ENCODE data around the gene ARHGAP12. TPM values are rescaled to one million over a fixed set of nuclear protein-coding genes. Genes with fewer than 3 reads are reported as not detected.
A peak's percentile ranks its signal among the peaks of the same experiment; 100 is the strongest.
"Not testable (repeated sequence)": the region's sequence is repeated elsewhere in the genome, so short reads cannot be mapped to it uniquely, and the experiment has no call there.

ARHGAP12 gene
- total and polyA plus RNA-seq, 3 experiments from 2014 or later = 5.1 to 9.7 (median 5.3) TPM

DNA sequence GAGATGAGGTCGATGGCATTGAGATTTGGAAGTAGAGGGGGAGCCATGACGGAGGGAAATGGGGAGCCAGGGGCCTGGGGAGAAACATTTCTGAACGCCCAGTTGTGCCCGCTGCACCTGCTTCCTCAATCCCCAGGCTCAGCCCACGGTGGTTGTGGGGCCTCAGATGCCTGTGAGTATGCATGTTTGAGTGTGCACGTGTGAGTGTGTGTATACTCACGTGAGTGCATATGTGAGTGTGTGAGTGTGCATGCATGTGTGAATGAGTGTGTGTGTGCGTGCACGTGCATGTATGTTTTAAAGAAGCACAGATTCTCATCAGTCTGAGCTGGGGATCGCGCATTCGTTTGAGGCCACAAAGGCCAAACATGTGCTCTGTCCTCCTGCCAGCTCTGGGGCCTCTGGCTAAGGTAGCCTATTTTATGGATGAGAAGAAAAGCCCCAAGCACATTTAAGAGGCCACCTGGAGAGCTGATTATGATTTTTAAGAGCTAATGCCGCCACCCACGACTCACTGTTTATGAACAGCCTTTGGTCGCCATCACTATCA, 154.8 kb downstream of the ARHGAP12 start:
- H3K9me3 Mint-ChIP-seq = no peaks in the 10 kb centered on the region
- H3K4me3 Mint-ChIP-seq = no peak overlapping the region
- CTCF ChIA-PET = interaction anchor here (1.7 kb wide), 1 partner anchor 1022 kb away, joined by 6 read pairs; no protein-coding TSS in a partner anchor
- no peaks in the 10 kb centered on the region for H3K36me3 Mint-ChIP-seq
- no peaks in the 10 kb centered on the region for H3K27me3 Mint-ChIP-seq
- no peak for DNase-seq
- Histone ChIP-seq H3K4me1 (ENCODE audit: insufficient read depth, low read length) (no peaks in the 10 kb centered on the region), H3K4me3 (ENCODE audit: low read length) (no peak overlapping the region), H3K27ac (ENCODE audit: low read depth, low read length) (no peak overlapping the region), H3K36me3 (ENCODE audit: insufficient read depth, low read length) (no peaks in the 10 kb centered on the region), H3K9me3 (ENCODE audit: low read length) (no peaks in the 10 kb centered on the region), H3K27me3 (ENCODE audit: insufficient read depth, low read length, poor library complexity, severe bottlenecking) (no peaks in the 10 kb centered on the region)
- H3K4me1 Mint-ChIP-seq = no peaks in the 10 kb centered on the region
- POLR2A ChIA-PET = no interaction called here
- no peak overlapping the region for H3K27ac Mint-ChIP-seq

DNA sequence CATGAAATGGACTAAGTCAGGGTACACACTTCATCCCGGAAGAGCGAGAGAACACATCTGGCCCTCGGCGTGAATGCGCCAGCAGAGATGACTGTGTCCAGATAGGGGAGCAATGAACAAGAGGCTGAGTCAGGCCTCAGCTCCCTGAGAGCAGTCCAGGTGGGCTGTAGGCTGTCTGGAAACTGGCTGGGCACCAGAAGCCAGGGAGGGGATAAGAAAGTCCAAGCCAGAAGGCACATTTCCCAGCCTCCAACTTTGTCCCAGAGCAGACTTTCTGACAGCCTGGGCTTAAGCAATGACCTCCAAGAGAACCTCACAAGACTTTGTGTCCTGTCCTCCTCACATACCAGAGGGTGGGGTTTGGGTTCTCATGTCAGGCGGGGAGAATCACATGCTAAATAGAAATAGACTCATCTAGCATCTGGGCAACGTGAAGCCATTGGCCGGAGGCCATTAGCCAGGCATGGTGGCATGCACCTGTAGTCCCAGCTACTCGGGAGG, 157.2 kb downstream of the ARHGAP12 start:
- Mint-ChIP-seq H3K4me3 (no peak overlapping the region), H3K27me3 (no peaks in the 10 kb centered on the region), H3K4me1 (no peaks in the 10 kb centered on the region), H3K27ac (no peak overlapping the region), H3K9me3 (no peaks in the 10 kb centered on the region), H3K36me3 (no peaks in the 10 kb centered on the region)
- ChIA-PET CTCF (interaction anchor here (2.4 to 5.5 kb wide), 2 partner anchors 739 to 1019 kb away, joined by 7 to 25 read pairs; partner anchors contain the start of gene ZNF438), POLR2A (no interaction called here)
- no peaks in the 10 kb centered on the region for H3K4me1 ChIP-seq (ENCODE audit: insufficient read depth, low read length)
- no peak overlapping the region for H3K4me3 ChIP-seq (ENCODE audit: low read length)
- DNase-seq = no peak
- H3K27me3 ChIP-seq (ENCODE audit: insufficient read depth, low read length, poor library complexity, severe bottlenecking) = no peaks in the 10 kb centered on the region
- no peaks in the 10 kb centered on the region for H3K36me3 ChIP-seq (ENCODE audit: insufficient read depth, low read length)
- no peaks in the 10 kb centered on the region for H3K9me3 ChIP-seq (ENCODE audit: low read length)
- H3K27ac ChIP-seq (ENCODE audit: low read depth, low read length) = no peak overlapping the region

DNA sequence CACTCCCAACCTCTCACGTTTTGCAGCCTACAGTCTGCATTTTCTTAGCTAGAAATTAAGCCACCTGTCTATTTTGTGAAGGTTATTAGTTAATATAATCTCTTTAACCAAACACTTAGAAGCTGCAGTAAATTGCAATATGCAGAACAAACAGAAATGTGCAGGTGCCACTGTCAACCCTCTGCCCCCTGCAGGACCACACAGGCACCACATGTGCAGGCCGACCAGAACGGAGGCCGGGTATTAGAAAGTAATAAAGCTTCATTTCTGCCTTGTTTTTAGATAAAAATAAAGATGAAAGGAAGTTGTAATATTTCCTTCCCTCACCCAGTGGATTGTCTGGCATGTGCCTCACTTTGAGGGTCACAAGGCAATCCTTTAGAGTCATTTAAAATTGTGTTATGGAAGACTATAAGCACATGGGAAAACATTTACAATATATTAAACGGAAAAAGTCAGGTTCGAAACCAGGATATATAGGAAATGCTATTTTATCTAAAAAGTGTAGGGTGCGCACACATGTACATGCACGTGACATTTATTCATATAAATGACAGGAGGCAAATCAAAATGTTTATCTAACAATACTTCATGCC, 158.2 kb downstream of the ARHGAP12 start:
- POLR2A ChIA-PET = no interaction called here
- Mint-ChIP-seq H3K4me3 (no peak overlapping the region), H3K36me3 (no peaks in the 10 kb centered on the region), H3K27me3 (no peaks in the 10 kb centered on the region), H3K4me1 (no peaks in the 10 kb centered on the region), H3K27ac (no peak overlapping the region), H3K9me3 (no peaks in the 10 kb centered on the region)
- no peaks in the 10 kb centered on the region for H3K9me3 ChIP-seq (ENCODE audit: low read length)
- no peak overlapping the region for H3K27ac ChIP-seq (ENCODE audit: low read depth, low read length)
- H3K36me3 ChIP-seq (ENCODE audit: insufficient read depth, low read length) = no peaks in the 10 kb centered on the region
- H3K27me3 ChIP-seq (ENCODE audit: insufficient read depth, low read length, poor library complexity, severe bottlenecking) = no peaks in the 10 kb centered on the region
- H3K4me3 ChIP-seq (ENCODE audit: low read length) = no peak overlapping the region
- CTCF ChIA-PET = interaction anchor here (0.7 to 5.5 kb wide), 15 partner anchors 9 to 1042 kb away, joined by 3 to 35 read pairs (median 4); partner anchors contain the start of gene ZNF438
- DNase-seq = peak; percentile 34 to 70 (median 40)
- H3K4me1 ChIP-seq (ENCODE audit: insufficient read depth, low read length) = no peaks in the 10 kb centered on the region

DNA sequence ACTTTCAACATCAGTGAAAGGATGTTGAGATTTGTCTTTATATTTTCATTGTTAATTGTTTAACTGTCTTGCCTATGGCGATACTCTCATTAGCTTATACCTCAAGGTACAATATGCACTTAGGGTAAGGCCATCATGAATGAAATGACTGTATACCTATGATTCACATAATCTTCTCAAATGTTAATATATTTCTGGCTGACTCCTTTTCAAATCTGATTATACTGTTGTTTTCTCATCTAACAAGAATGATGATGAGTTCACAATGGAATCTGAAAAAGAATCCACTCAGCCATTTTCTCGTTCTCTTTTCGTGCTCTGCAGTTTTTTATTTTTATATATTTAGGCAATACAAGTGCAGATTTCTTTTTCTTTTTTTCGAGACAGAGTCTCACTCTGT, 159.1 kb downstream of the ARHGAP12 start:
- H3K9me3 Mint-ChIP-seq = no peaks in the 10 kb centered on the region
- POLR2A ChIA-PET = no interaction called here

DNA sequence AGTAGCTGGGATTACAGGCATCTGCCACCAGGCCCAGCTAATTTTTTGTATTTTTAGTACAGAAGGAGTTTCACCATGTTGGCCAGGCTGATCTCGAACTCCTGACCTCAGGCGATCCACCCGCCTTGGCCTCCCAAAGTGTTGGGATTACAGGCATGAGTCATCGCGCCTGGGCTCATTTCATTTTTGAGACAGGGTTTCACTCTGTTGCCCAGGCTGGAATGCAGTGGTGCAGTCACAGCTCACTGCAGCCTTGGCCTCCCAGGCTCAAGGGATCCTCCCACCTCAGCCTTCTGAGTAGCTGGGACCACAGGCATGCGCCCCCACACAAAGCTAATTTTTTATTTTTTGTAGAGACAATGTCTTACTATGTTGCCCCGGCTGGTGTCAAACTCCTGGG, 159.7 kb downstream of the ARHGAP12 start:
- H3K27ac Mint-ChIP-seq; H3K36me3 ChIP-seq (ENCODE audit: insufficient read depth, low read length); H3K4me1 Mint-ChIP-seq; H3K27ac ChIP-seq (ENCODE audit: low read depth, low read length); H3K4me3 Mint-ChIP-seq; DNase-seq; H3K27me3 ChIP-seq (ENCODE audit: insufficient read depth, low read length, poor library complexity, severe bottlenecking); H3K27me3 Mint-ChIP-seq; POLR2A ChIA-PET; H3K4me3 ChIP-seq (ENCODE audit: low read length); H3K36me3 Mint-ChIP-seq; H3K9me3 ChIP-seq (ENCODE audit: low read length); H3K4me1 ChIP-seq (ENCODE audit: insufficient read depth, low read length); H3K9me3 Mint-ChIP-seq: not testable (repeated sequence)
- CTCF ChIA-PET = interaction anchor here (1.9 to 5.5 kb wide), 5 partner anchors 8 to 1017 kb away, joined by 5 to 35 read pairs (median 10); partner anchors contain the start of gene ZNF438

More for the DNA sequence above, 159.1 kb downstream of the ARHGAP12 start:
- Mint-ChIP-seq H3K4me3 (no peak overlapping the region), H3K27me3 (no peaks in the 10 kb centered on the region), H3K27ac (no peak overlapping the region), H3K36me3 (peaks cover 0 to 1% (median 0%) of the 10 kb centered on the region in 3 donors), H3K4me1 (no peaks in the 10 kb centered on the region)
- Histone ChIP-seq H3K36me3 (ENCODE audit: insufficient read depth, low read length) (no peaks in the 10 kb centered on the region), H3K27ac (ENCODE audit: low read depth, low read length) (no peak overlapping the region), H3K4me1 (ENCODE audit: insufficient read depth, low read length) (no peaks in the 10 kb centered on the region), H3K9me3 (ENCODE audit: low read length) (no peaks in the 10 kb centered on the region), H3K4me3 (ENCODE audit: low read length) (no peak overlapping the region), H3K27me3 (ENCODE audit: insufficient read depth, low read length, poor library complexity, severe bottlenecking) (no peaks in the 10 kb centered on the region)
- CTCF ChIA-PET = interaction anchor here (1.1 to 5.5 kb wide), 14 partner anchors 9 to 1041 kb away, joined by 3 to 35 read pairs (median 4); partner anchors contain the start of gene ZNF438
- DNase-seq = no peak

DNA sequence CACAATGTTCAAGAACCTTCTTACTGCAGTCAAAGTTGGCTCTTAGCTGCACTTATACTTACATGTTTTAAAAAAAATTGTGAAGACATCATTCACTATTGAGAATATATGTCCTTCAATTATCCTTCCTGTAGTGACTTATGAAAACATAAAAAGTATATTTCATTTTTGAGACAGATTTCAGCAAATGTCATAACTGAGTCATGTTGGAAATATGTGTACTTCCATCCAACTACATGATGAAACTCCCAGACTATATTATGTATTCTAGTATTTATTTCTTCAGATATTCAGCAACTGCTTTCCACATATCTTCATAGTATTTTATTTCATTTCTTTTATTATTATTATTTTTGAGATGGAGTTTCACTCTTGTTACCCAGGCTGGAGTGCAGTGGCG, 160.2 kb downstream of the ARHGAP12 start:
- Mint-ChIP-seq H3K27ac (no peak overlapping the region), H3K27me3 (no peaks in the 10 kb centered on the region), H3K4me1 (no peaks in the 10 kb centered on the region), H3K36me3 (peaks cover 0 to 6% (median 0%) of the 10 kb centered on the region in 3 donors), H3K4me3 (no peak overlapping the region), H3K9me3 (no peaks in the 10 kb centered on the region)
- H3K36me3 ChIP-seq (ENCODE audit: insufficient read depth, low read length) = no peaks in the 10 kb centered on the region
- DNase-seq = no peak
- H3K4me3 ChIP-seq (ENCODE audit: low read length) = no peak overlapping the region
- no peaks in the 10 kb centered on the region for H3K9me3 ChIP-seq (ENCODE audit: low read length)
- ChIA-PET POLR2A (no interaction called here), CTCF (interaction anchor here (1.4 to 5.5 kb wide), 4 partner anchors 7 to 1017 kb away, joined by 3 to 35 read pairs (median 18); no protein-coding TSS in a partner anchor)
- H3K4me1 ChIP-seq (ENCODE audit: insufficient read depth, low read length) = no peaks in the 10 kb centered on the region
- H3K27ac ChIP-seq (ENCODE audit: low read depth, low read length) = no peak overlapping the region
- H3K27me3 ChIP-seq (ENCODE audit: insufficient read depth, low read length, poor library complexity, severe bottlenecking) = no peaks in the 10 kb centered on the region

DNA sequence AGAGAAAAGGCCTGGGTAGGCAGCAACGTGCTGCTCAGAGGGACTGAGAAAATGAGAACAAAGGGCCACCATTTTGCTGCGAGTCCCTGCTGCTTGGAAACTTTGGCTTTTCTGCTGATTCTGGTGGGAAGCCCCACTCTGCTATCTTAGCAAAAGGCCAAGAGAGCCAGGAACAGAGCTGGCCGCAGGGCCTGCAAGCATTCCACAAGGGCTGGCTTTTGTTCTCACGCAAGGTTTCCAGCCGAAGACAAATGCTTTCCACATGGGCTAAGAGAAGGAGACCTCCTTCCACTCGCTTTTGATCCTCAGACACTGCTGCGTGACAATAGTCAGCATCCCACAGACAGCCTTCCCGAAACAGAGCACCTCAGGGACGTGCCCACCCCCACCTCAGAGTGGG, 163.1 kb downstream of the ARHGAP12 start:
- no peaks in the 10 kb centered on the region for H3K9me3 ChIP-seq (ENCODE audit: low read length)
- H3K4me1 Mint-ChIP-seq = peaks cover 6 to 8% (median 6%) of the 10 kb centered on the region in 3 donors

DNA sequence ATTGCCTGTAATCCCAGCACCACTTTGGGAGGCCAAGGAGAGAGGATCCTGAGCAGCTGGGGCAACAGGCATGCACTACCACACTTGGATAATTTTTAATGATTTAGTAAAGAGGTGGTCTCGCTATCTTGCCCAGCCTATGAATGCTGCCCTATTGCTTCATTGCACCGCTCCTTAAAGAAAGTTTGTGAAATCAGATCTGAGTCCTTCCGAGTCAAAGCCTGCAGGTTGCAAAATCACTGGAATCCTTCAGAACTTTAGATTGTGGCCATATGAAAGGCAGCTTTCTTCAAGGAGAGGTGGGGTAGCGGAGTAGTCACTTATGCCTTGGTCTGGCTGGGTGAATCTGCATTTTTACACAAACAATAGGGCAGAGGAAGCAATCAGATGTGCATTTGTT, 166.3 kb downstream of the ARHGAP12 start:
- H3K36me3 Mint-ChIP-seq = peaks cover 0 to 6% (median 3%) of the 10 kb centered on the region in 3 donors

More for the DNA sequence above, 163.1 kb downstream of the ARHGAP12 start:
- Mint-ChIP-seq H3K4me3 (no peak overlapping the region), H3K27ac (no peak overlapping the region), H3K27me3 (no peaks in the 10 kb centered on the region), H3K36me3 (peaks cover 0 to 6% (median 0%) of the 10 kb centered on the region in 3 donors), H3K9me3 (no peaks in the 10 kb centered on the region)
- POLR2A ChIA-PET = no interaction called here
- no peaks in the 10 kb centered on the region for H3K27me3 ChIP-seq (ENCODE audit: insufficient read depth, low read length, poor library complexity, severe bottlenecking)
- H3K4me3 ChIP-seq (ENCODE audit: low read length) = no peak overlapping the region
- DNase-seq = no peak
- H3K27ac ChIP-seq (ENCODE audit: low read depth, low read length) = no peak overlapping the region
- H3K4me1 ChIP-seq (ENCODE audit: insufficient read depth, low read length) = peaks cover 7% of the 10 kb centered on the region
- CTCF ChIA-PET = no interaction called here
- no peaks in the 10 kb centered on the region for H3K36me3 ChIP-seq (ENCODE audit: insufficient read depth, low read length)

More for the DNA sequence above, 166.3 kb downstream of the ARHGAP12 start:
- no peak overlapping the region for H3K27ac ChIP-seq (ENCODE audit: low read depth, low read length)
- Mint-ChIP-seq H3K4me1 (peaks cover 14 to 23% (median 19%) of the 10 kb centered on the region in 3 donors), H3K4me3 (no peak overlapping the region), H3K27me3 (no peaks in the 10 kb centered on the region), H3K9me3 (no peaks in the 10 kb centered on the region), H3K27ac (no peak overlapping the region)
- H3K36me3 ChIP-seq (ENCODE audit: insufficient read depth, low read length) = no peaks in the 10 kb centered on the region
- ChIA-PET POLR2A (no interaction called here), CTCF (no interaction called here)
- peaks cover 12% of the 10 kb centered on the region for H3K4me1 ChIP-seq (ENCODE audit: insufficient read depth, low read length)
- no peak overlapping the region for H3K4me3 ChIP-seq (ENCODE audit: low read length)
- no peak for DNase-seq
- no peaks in the 10 kb centered on the region for H3K27me3 ChIP-seq (ENCODE audit: insufficient read depth, low read length, poor library complexity, severe bottlenecking)
- no peaks in the 10 kb centered on the region for H3K9me3 ChIP-seq (ENCODE audit: low read length)

Measured in CD8-positive, alpha-beta memory T cell (primary cell).